Femur (tissue), 1 donor: ENCODE data around the gene ATP5ME.
"Not testable (repeated sequence)": the region's sequence is repeated elsewhere in the genome, so short reads cannot be mapped to it uniquely, and the experiment has no call there.

Source experiments
- DNase-seq: peaks from one replicate; pipeline ENCODE4 v3.0.0-alpha.2; 2017

ATP5ME gene

GRCh38 chr4:683247-683897 lies 9.3 kb upstream of the ATP5ME start:
- no peak for DNase-seq

DNA sequence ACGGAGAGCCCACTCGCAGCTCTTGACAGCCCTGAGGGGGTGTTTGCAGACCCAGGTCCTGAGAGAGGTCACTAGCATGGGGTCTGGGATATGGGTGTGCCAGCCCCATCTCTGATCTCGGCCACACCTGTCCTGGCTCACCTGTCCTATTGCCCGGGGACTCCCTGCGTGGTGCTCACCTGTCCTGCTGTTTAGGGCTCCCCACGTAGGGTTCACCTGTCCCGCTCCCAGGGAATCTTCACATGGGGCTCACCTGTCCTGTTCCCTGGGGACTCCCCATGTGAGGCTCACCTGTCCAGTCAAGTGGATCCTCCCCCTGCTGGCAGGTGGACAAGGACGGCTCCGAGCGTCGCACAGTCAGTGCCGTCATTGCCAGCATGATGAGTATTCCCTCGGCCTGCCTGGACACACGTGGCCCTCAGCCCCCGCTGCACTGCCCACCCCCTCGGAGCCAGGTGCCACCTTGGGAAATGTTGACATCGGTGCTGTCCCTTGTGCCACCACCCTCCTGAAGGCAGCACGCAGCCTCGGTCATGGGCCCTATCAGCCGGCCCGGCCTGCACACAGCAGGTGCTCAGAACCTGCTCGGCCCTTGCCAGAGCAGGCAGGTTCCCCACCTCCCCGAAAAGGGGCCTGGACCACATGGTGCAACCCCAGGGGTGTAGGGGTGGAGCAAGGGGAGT lies 8.6 kb upstream of the ATP5ME start:
- no peak for DNase-seq

DNA sequence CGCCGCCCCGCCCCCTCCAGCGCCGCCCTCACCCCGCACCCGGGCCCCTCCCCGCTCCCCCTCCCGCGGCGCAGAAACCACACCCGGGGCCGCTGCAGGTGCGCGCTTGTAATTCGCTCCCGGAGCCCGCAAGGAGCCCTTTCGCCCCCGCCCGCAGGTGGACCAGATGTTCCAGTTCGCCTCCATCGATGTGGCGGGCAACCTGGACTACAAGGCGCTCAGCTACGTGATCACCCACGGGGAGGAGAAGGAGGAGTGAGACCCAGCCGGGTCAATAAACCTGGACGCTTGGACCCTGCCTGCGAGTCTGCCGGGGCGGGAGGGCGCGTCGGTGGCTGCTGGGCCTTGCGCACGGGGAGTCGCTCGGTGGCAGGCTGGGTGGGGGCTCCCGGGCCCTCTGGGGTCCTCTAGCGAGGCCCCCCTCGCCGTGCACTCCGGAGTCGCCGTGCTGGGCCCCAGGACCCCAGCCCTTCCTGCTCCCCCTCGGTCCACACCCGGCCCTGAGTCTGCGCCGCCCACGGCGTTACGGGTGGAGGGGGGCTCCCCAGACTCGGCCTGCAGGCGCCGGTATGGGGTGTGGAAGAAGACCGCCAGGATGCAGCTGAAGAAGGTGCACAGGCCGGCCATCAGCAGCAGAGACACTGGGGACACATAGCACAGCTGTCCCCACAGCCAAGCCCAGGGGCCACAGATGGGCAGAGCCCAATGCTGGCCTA lies 7.8 kb upstream of the ATP5ME start:
- DNase-seq, result no peak

DNA sequence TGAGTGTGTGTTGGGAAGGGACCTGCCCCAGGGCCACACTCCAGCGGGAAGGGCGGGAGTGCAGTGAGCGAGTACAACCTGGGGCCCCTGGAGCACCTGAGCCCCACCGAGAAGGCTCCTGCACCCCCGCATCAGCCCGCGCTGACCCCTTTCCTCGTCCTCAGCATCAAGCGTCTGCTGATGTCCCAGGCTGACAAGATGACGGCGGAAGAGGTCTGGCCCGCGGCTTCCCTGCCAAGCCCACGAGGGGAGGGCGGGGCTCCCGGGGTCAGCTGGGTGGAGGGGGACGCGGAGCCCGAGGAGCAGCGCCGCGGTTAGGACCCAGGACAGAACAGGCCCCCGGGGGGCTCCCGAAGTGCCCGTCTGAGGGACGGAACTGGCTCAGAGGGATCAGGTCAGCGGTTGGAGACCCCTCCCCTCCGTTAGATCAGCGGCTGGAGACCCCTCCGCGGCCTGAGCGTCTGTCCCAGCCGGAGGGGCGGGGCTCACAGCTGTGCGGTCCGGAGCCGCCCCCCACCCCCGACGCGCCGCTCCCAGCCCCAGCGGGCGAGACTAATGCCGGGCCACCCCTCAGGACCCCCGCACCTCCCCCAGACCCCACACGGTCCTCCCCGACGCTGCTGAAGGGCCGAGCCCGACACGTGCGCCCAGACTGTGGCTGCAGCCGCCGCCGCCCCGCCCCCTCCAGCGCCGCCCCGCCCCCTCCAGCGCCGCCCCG lies 7.0 kb upstream of the ATP5ME start:
- peak; percentile 81 for DNase-seq

DNA sequence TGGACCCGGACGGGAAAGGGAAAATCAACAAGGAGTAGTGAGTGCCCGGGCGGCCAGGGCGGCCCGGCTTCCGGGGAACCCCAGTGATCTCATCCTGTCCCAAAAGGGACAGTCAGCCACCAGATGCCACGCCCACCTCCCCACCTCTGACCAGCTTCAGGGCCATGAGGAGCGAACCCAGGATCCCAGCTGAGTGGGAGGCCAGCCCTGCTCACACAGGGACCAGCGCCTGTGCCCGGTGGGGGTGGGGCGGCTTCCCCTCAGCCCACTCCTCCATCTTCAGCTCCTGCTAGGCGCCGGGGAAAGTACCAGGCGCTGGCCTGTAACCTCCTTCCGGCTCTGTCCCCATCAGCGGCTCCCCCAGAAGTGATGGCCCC lies 6.5 kb upstream of the ATP5ME start:
- no peak for DNase-seq

GRCh38 chr4:680091-680490 lies 6.0 kb upstream of the ATP5ME start:
- DNase-seq, result no peak

DNA sequence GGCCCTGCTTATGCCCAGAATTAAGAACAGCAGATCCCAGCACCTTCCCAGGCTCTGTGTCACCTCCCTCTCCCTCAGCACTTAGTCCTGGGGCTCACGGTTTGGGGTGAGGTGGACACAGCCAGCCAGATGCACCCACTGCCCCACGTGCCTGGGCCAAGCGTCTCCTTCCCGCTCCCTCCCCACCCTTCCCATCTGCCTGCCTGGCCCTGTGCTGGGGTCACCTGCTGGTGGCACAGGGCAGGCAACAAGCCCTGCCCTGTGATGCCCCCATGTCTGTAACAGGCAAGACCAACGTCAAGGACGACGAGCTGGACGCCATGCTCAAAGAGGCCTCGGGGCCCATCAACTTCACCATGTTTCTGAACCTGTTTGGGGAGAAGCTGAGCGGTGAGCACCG lies 5.6 kb upstream of the ATP5ME start:
- no peak for DNase-seq

DNA sequence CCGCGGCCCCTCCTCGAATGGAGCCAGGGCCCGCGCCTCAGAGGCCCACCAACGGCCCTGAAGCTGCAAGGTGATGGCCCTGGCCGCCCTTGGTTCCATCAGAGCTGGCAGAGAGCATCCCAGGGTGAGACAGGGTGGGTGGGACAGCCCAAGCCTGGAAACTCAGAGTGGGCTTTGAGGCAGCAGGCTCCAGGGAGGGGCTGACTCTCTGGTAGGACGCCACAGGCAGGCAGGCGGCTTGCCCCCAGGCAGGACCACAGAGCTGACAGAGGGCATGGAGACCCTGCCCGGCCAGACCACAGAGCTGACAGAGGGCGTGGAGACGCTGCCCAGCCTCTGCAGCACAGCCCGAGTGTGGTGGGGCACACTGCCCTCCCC lies 5.0 kb upstream of the ATP5ME start:
- no peak for DNase-seq

GRCh38 chr4:678331-679103 lies 4.4 kb upstream of the ATP5ME start:
- DNase-seq, result peak; percentile 20

- peak; percentile 64 for DNase-seq
Observed at GRCh38 chr4:677431-678293, 3.6 kb upstream of the ATP5ME start.

GRCh38 chr4:676871-677235 lies 2.8 kb upstream of the ATP5ME start:
- peak; percentile 68 for DNase-seq

- peak; percentile 65 for DNase-seq
Observed at GRCh38 chr4:675980-676870, 2.1 kb upstream of the ATP5ME start.

DNA sequence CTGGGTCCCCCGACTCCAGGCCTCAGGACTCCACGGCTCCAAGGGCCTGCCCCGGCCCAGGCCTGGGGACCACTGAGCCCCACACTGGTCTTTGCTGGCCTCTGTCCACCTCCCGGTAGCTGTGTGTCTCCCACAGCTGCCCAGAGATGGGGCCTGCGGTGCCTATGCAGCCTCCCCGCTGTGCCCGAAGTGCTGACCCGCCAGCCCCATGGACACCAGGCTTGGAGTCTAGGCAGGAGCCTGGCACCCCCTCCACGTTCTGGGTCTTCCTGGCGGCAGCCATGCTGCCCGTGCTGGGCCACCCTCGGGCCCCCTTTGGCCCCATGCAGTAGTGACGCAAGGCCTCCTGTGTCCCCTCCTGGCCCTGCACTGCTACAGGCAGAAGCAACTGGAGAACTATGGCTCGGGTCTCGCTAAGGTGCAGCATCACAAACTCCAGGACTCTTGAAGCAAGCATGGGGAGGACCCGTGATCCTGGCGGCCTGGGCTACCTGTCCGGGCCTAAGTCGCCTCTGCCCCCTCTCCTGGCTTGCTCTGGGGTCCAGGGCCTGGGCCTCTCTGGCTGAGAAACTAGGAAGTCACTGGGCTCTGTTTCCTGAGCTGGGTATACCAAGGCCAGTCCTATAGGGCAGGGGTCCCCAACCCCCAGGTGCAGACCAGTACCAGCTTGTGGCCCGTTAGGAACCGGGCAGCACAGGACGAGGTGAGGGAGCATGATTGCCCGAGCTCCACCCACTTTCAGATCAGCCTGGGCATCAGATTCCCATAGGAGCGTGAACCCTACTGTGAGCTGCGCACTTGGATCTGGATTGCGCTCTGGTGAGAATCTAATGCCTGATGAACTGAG lies 1.2 kb upstream of the ATP5ME start:
- no peak for DNase-seq

DNA sequence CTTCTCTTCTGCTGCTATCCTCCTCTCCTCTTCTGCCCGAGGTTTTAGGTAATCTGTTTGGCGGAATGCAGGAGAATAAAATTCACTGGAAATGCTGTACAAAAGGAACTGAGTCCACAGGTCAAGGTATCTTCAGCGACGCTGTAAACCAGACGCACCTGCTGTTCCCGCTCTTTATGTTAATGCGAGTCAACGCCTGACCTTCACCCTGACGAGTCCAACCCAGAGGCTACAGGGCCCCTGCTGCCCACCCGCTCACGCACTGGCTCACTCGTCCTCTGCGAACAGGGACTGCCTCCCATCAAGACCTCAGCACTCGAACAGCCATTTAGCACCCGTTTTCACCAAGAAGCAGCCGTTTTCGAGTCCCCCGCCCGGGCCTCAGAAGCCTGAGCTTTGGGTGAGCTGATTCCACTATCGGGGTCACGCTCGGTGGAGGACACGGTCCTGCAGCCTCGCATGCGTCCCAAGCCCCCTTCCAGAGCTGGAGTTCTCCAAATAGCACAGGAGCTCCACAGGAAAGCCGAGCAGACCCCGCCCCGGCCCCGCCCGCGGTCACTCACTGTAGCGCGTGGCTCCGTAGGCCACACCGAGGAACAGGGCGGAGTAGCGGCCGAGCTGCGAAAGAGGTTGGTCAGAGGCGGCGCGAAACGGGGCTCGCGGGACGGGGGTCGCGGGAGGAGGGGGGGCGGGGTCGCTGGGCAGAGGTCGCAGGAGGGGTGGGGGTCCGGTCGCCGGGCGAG lies 556 bp downstream of the ATP5ME start:
- peak; percentile 63 for DNase-seq

- no peak for DNase-seq
Observed at GRCh38 chr4:671769-672168, 2.3 kb downstream of the ATP5ME start.

DNA sequence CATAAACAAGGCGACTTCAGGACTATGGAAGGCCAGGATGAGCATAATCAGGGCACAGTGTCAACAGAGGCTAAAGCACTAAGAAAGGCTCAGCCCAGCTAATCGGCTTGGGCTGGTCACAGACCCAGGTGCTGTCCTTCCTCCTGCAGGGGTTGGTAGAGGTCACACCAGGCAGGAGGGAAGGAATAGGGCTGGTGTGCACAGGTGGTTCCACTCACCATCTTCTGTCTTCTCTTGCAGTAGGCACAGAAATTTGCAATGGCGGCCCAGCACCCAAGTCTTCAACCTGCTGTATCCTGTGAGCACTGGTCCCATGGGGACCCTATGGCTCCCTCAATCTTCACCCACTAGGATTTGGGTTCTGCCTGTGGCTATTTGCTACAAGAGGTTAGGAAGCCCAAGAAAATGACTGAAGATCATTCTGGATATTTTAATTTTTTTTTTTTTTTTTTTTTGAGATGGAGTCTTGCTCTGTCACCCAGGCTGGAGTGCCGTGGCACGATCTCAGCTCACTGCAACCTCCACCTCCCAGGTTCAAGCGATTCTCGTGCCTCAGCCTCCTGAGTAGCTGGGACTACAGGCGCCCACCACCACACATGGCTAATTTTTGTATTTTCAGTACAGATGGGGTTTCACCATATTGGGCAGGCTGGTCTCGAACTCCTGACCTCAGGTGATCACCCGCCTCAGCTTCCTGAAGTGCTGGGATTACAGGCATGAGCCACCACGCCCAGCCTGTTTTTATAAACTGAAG lies 4.1 kb downstream of the ATP5ME start:
- not testable (repeated sequence) for DNase-seq

GRCh38 chr4:668219-668618 lies 5.9 kb downstream of the ATP5ME start:
- peak; percentile 8 for DNase-seq

DNA sequence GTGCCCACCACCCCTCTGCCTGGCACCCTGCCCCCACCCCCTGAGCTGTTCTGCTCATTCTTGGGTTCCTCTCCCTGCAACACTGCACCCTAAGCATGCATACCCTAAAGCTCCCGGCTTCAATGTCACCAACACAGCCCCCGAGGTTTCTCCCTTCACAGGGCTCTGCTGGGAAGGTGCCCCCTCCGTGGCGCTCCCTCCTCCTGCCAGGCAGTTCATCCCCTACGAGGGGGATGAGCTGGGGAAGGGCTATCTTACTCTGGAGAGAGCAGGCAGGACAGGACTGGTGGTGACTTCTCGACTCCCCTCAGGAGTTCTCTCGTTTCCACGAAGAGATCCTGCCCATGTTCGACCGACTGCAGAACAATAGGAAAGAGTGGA lies 6.5 kb downstream of the ATP5ME start:
- peak; percentile 14 for DNase-seq
